Measurements from ENCODE around the gene FOXJ1.

The FOXJ1 gene

GRCh38 chr17:76139801-76140660 is 1.0 kb downstream of the FOXJ1 start:
- peak in 2 of 4 experiments; percentile 30 to 49 for DNase-seq

- no peak for DNase-seq
Observed at GRCh38 chr17:76138896-76139752, 1.9 kb downstream of the FOXJ1 start.

- DNase-seq: no peak
Observed at GRCh38 chr17:76138234-76138895, 2.7 kb downstream of the FOXJ1 start.

- DNase-seq: no peak
Observed at GRCh38 chr17:76137351-76138233, 3.5 kb downstream of the FOXJ1 start.

GRCh38 chr17:76137001-76137350 is 4.1 kb downstream of the FOXJ1 start:
- no peak for DNase-seq

- no peak for DNase-seq
Observed at GRCh38 chr17:76136276-76137000, 4.6 kb downstream of the FOXJ1 start.

- no peak for DNase-seq
Observed at GRCh38 chr17:76135810-76136188, 5.2 kb downstream of the FOXJ1 start.

GRCh38 chr17:76134911-76135809 is 5.9 kb downstream of the FOXJ1 start:
- no peak for DNase-seq

- no peak for DNase-seq
Observed at GRCh38 chr17:76132574-76133338, 8.3 kb downstream of the FOXJ1 start.

GRCh38 chr17:76131692-76132573 is 9.1 kb downstream of the FOXJ1 start:
- no peak for DNase-seq

- DNase-seq: no peak
Observed at GRCh38 chr17:76131051-76131691, 9.9 kb downstream of the FOXJ1 start.

- DNase-seq: no peak
Observed at GRCh38 chr17:76130473-76130872, 10.6 kb downstream of the FOXJ1 start.

GRCh38 chr17:76125922-76126321 is 15.1 kb downstream of the FOXJ1 start:
- no peak for DNase-seq

- no peak for DNase-seq
Observed at GRCh38 chr17:76125391-76125675, 15.7 kb downstream of the FOXJ1 start.

- no peak for DNase-seq
Observed at GRCh38 chr17:76124582-76125390, 16.3 kb downstream of the FOXJ1 start.

GRCh38 chr17:76123749-76124581 is 17.1 kb downstream of the FOXJ1 start:
- DNase-seq: no peak

GRCh38 chr17:76123191-76123499 is 17.9 kb downstream of the FOXJ1 start:
- DNase-seq: no peak
